GM19023 (cell line): ENCODE results near the gene ACTR3.

Source experiments
- ATAC-seq: cut with Tn5 transposase; IDR thresholded peaks from one replicate; pipeline ENCODE4 v1.9.1; 2021; ENCODE audit warnings: mild to moderate bottlenecking, moderate library complexity; ENCODE audit not compliant: unreplicated experiment

The ACTR3 gene

DNA sequence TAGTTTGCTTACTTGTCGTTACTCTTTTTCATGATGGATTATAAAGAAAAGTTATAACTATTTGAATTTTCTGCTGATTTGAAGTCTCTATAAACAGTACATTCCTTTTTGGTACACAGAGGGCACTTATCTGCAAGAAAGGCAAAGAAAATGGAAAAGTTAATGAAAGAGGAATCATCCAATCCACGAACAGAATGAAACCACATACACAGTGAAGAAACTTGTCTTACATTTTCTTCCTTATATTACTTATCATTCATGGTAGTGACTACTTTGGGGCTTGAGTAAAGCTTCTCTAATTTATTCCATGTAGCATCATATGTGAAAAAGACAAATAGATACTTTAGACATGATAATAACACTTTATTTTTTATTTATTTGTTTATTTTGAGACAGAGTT is 14.8 kb upstream of the ACTR3 start:
- no peak for ATAC-seq

DNA sequence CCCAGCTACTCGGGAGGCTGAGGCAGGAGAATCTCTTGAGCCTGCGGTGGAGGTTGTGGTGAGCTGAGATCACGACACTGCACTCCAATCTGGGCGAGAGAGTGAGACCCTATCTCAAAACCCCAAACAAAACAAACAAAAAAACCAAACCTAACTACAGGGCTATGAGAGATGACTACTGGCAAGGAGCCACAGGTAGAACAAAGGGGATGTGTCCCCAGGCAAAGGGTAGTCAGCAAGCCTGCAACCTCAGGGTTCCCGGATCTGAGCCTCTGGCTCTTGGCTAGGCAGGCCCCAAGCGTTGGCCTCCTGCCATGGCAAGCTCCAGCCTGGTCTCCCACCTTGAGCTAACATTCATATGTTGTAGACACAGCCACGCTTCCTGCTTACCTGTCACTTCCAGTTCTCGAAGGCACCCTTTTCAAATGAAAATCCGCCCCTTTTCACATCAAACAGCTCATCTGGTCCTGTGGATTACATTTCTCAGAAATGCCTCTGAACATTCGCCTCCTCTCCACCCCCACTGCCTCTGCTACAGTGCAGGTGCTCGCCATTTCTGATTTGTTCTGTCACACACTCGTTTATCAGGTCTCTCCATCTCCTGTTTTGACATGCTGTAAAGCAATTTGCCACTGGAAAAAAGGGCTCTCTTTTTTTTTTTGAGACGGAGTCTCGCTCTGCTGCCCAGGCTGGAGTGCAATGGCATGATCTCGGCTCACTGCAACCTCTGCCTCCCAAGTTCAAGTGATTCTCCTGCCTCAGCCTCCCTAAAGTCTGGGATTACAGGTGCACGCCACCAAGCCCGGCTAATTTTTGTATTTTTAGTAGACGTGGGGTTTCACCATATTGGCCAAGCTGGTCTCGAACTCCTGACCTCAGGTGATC is 13.1 kb upstream of the ACTR3 start:
- no peak for ATAC-seq

DNA sequence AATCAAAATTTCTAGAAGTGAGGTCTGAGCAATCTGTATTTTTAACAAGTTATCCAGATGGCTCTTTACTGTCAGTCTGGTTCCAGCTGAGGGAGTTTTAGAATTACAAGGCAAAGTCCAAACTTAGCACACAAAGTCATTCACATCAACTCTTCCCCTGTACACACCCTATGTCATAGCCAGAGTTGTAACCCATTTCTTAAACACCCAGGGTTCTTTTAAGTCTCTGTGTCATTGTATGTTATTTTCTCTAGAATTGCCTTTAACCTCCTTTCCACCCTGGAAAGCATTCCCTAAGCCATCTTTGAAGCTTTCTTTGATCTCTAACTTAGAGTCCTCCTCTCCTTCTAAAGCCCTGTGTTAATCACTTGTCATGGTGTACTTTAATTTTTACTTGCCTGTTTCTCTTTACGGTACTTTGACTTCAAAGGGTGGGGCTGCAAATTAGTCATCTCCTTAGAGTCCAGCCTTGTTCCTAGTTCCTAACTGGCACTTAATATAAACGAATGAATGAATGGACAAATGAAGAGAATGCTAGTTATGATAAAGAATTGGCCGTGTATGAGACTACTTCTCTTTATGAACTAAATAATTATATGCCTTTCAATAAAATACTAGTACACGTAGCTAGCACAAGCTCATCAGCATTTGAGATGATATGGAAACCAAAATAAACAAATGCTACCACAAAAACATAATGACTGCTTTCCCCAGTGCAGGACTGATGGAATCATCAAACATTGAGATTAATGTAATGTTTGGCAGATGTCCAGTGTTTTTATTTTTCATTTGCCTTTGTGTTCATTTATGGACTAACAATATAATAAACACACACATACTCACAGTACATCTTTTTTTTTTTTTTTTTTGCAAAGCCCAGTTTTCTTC is 11.9 kb upstream of the ACTR3 start:
- no peak for ATAC-seq

DNA sequence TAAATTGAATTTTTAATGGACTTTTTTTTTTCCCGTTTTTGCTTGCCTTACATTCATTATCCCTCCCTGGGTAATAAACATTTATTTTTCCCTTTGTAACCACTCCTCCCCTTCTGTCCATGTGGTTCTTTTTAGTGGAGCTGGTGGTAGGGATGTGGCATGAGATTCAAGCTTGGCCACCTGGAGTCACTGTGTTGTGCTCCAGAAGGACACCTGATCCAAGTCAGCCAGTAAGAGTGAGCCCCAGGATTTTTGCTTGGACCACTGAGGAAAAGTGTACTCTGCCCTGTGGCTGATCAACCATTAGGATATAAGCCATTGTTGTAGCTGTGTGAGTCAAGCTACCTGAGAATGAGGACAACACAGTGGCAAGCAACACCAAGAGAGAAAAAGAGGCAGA is 11.1 kb upstream of the ACTR3 start:
- ATAC-seq, result no peak

DNA sequence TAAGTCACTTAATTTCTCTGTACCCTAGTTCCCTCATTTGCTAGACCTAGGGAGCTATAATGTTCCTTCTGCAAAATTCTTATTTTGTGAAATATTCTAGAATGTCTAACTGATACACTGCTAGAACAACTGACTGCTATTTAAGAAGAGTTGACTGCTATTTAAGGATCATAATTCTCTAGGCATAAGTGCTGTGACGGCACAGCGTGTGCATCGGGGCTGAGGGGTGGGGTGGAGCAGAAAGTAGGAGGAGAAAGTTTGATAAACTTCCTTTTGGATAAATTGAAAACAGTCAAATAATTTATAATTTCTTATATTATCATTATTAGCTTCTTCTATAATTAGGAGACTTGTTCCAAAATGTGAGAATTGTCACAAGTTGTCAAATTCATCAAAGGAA is 10.4 kb upstream of the ACTR3 start:
- ATAC-seq, result no peak

DNA sequence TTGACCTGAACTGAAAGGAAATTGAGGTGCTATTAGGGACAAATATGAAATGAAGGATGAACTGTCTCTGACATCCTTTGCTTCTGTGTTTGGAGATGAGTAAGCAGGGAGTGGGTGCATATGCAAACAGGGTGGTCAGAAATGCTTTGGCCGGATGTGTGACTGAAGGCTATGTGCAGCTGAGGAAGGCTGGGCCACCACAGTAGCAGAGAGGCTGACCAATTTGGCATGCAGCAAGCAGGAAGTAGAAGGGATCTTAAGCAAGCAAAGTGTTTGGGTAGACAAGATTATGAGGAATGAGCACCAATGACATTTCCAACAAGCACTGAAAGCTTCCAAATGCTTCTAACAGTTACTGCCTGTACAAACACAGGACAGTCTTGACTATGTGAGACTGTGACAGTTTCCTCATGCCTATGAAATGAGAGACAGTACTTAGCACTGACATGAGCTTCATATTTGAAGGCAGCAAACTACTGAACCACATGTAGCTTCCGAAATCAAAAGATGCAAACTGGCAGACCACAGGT is 3.3 kb upstream of the ACTR3 start:
- ATAC-seq, result peak; percentile 66

DNA sequence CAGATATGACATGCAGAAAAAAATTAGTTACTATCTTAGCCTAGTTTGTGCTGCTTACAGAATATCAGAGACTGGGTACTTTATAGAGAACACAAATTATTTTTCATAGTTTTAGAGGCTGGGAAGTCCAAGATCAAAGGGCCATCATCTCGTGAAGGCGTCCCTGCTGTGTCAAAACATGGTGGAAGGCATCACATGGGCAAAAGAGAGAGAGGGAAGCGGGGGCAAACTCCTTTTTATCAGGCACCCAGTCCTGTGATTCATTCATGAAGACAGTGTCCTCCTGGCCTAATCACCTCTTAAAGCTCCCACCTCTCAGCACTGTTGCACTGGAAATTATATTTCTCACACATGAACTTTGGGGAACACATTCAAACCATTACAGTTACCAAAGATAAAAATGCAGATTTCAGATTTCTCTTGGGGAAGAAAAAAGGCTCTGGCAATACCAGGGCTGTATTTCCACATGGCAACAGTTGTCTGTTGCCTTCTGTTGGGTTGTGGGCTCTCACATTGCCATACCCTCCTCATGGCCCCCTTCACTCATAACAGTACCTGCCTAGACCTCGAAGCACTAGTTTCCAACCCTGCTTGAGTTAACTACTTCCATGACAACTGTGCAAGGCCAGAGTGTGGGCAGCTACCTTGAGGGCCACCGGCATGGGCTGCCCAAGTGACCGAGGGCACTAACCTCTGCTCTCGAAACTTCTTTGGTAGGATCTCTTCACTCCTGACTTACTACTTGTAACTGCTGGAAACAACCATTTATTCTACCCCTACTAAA is 2.7 kb upstream of the ACTR3 start:
- no peak for ATAC-seq

DNA sequence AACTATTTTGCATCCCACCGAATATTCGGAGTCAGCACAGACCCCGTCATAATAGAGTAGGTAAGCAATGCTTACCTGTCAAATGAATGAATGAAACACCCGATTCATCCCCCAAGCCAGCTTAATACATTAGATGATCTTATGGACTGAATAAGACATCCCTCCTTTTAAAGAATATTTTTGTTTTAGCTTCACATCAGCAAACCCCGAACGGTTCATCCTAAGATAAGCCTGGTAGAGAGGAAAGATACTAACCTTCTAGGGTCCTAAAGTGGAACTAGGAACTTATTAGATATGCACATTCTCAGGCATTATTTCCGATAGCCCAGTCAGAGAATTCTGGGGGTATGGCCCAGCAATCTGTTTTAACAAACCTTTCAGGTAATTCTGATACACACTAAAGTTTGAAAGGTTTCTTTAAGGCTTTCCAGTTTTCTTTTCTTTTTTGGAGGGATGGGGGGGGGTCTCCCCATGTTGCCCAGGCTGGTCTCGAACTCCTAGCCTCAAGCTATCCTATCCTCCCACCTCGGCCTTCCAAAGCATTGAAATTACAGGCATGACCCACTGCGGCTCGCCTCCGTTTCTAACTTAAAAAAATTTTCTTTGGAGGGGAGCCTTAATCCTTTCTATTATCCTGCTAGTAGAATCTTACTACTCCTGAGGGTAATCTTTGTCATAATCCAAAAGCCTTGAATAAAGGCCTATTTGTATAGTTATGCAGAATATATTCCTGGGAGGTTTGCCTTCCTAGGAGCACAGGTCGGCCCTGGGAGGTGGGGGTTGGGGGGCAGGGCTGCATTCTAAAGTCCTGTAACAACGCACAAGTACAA is 1.0 kb upstream of the ACTR3 start:
- ATAC-seq, result no peak

DNA sequence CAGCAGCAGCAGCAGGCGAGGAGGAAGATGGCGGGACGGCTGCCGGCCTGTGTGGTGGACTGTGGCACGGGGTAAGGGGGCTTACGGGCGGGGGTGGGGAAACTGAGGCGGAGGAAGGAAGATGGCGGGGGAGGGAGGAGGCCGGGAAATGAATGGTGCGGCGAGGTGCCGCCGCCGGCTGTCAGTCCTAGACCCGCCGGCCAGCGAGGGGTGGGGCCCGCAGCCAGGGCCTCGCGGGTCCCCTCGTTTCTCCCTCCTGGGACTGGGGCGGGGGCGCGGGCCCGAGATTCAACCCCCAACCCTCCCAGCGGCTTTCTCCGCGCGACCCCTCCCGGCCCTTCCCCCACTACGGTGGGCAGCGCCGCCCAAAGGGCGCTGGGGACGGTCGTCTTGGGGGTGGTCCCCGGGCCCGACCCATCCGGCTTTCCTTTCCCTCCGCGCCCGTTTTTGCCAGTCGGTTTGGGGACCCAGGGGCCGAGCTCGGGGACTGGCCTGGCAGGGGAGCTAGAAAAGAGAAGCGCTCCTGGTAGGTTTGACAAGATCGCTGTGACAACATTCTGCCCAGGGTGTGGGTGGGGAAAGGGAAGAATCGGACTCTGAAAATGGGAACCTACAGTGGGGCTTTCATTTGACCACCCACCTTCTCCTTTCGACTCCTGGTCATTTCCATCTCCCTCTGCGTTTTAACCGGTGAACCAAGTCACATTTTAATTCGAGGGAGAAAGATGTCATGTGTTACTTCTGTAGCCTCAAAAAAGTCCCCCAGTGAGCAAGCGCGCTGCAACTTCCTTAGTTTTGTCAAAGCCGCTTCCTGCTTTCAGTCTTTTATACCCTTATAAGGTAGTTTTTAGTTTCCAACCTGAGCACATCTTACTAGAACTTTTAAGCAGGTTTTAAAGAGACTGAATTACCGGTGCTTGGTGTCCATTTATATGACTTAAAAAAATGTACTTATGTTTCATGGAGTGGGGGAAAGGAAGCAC is 655 bp downstream of the ACTR3 start:
- ATAC-seq, result peak; percentile 18

DNA sequence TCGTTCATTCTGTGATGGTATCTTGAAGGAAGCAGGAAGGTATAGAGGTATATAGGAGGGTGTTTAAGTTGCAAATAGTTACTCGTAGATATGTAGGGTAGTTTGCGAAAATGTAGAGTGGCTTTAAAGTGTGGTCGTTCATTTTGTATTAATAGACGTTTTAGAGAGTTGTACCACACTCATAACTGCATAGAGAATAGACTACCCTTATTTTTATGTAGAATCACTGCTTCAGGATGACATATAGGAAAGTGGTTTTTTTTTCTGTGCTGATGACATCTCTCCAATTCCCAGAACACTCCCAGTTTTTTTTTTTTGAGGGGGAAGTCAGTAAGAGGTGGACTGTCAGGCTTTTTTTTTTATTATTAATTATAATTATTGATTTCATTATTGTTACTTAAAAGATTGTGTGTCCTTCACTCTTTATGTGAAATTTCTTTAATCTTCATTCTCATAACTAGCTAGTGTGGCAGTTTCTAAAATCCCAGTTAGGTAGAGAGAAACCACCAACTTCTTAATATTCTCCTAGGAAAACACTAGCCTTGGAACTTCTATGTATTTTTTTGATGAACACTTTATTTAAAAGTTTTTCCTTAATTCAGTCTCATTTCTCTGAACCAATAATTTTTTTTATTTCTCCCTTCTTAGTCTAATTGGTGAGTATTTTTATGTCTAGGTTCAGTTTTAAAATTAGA is 1.5 kb downstream of the ACTR3 start:
- no peak for ATAC-seq

DNA sequence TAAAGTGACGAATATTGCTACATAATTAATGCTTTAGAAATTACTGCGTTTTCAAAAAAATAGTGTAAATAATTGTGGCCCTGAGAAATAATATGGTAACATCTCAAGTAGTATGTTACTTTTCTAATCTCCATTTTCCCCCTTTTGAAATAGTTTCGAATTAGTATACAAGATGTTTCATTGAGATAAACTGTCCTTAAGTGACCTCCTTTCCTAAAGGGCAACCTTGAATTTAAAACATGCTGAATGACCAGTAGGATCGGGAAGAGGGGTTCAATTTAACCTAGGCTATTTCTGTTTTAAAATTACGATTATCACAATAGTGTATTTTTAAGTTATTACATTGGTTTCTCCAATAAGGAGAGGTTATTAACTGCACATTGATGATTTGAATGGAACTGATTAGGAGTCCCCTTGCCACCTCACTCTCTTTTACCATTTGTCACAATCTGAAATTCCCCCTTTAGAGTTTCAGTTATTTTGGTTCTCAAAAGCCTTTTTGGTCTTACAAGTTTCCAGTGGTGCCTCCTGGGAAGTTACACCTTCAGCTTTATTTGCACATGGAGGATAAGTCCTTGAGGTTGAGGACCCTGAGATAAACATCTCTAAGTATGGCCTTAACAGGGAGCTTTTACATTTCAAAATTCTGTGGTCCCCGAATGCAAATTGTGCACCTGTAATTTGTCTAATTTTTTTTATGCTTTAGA is 2.3 kb downstream of the ACTR3 start:
- ATAC-seq, result no peak

DNA sequence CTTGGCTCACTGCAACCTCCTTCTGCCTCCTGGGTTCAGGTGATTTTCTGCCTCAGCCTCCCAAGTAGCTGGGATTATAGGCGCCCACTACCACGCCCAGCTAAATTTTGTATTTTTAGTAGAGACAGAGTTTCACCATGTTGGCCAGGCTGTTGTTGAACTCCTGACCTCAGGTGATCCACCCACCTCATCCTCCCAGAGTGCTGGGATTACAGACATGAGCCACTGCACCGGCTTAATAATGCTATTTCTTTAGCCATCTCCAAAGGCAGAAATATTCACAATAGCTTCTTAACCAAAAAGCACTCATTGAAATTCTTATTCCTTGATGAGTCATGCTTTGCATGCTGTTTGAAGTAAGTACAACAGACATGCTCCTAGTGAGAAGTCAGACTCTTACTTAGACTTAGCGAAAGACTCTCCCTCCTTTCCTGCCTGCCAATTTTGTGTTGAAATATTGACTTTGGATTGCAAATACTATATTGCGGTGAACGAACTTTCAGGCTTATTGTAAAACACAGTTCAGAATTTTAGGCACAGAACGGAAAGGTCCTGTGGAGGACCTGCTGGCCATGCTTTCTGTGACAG is 4.4 kb downstream of the ACTR3 start:
- ATAC-seq, result no peak

DNA sequence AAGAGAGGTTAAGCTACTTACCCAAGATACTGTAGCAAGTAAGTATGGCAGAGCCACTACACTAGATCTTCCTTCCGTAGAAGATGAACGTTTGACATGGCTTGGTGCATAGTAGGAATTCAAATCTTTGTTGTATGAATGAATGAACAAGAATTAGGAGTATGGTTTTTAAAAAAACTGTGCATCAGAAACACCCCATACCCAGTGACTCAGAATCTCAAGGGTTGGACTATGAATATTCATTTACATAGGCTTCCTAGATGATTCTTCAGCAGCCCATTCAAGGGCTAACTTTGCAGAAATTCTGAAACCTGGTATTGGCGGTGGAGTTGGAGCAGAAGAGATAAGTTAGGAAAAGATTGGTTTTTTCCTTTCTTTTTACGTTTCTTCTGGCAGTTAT is 5.4 kb downstream of the ACTR3 start:
- ATAC-seq, result no peak

DNA sequence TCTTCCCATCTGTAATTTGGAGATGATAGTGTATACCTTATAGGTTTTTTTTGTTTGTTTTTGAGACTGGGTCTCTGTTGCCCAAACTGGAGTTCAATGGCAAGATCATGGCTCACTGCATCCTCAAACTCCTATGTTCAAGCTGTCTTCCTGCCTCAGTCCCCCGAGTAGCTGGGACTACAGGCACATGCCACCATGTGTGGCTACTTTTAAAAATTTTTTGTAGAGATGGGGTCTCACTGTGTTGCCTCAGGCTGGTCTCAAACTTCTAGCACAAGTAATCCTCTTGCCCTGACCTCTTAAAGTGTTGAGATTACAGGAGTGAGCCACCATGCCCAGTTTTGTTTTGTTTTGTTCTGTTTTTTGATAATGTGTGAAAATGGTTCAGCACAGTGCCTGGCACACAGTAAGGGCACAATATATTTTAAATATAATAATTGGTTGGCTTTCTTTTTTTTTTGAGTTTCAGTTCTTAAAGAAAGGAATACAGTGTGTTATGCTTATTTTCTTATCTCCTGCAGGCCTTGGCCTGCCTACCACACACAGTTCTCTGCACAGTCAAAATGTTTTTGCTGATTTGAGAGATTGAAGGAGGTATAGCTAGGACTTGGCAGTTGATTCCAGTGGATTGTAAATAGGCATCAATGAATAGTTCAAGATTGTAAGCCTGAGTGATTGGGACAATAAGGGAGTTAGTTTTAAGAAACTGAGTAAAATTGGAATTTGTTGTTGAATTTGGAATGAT is 6.1 kb downstream of the ACTR3 start:
- ATAC-seq, result no peak

DNA sequence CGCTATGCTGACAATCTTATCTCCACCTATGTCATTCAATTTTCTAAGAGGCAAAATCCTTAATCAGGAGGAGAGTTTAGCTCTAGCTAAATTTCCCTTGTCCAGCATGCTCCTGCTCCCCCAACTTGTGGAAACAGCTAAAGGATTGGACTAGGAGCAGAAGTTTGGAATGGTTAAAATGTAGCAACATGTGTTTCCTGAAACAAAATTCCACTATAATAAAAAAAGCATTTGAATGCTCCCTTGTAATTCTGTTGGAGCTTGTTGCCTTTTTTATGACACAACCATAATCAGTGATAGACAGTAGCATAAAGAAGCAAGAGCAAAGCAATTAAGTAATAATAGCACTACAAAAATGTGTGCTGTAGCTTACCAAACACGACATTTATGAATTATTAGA is 6.9 kb downstream of the ACTR3 start:
- ATAC-seq, result no peak

DNA sequence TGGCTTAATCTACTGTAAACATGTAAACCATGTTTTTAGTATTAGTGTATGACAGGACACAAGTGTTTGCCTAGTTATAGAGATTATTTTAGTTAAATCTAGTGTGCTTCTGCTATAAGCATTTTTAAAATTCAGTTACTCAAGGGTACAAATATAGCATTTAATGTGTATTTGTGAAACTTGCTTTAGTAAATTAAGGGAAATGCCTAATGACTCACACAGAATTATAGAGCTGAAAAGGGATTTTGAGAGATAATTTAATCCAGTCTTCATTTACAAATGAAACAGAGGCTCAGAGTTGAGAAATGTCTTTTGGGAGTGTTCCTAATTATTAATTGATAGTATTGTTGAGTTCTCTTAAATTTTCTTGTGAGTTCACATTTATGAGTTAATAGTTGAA is 8.2 kb downstream of the ACTR3 start:
- ATAC-seq, result no peak

DNA sequence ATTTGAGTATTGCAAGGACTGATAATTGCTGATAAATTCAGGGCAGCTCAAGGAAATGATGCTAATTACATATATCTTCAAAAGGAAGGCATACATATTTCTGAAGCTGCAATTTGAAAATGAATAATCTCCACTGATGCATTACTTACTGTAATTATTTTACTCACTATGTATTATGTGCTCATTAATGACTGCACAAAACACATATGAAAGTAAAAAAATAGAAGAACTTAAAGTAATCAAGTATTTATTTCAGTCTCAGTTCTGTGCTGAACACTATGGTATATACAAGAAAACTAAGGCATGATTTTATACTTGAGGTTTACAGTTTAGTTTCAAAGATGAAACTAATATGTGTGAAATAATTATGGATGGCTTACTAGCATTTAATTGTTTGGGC is 9.3 kb downstream of the ACTR3 start:
- ATAC-seq, result no peak
